Lung microvascular endothelial cell (primary cell): Measurements from ENCODE around the gene MUC2. TPM values are rescaled to one million over a fixed set of nuclear protein-coding genes. Genes with fewer than 3 reads are reported as not detected.
"Not testable (repeated sequence)": the region's sequence is repeated elsewhere in the genome, so short reads cannot be mapped to it uniquely, and the experiment has no call there.

Source experiments
- DNase-seq, 2 donors: peaks; one replicate each; pipeline versions ENCODE4 v3.0.0 to v3.0.0-alpha.2; 2010; ENCODE audit warnings: low read depth in 2 of 2
- total RNA-seq: library from RNA; depleted of rRNA; stranded (reverse); fragments of >200 nt; gene quantifications from 2 replicates; pipeline ENCODE4 v1.2.1, GENCODE V29; 2014

Gene MUC2
- total RNA-seq, 1 donor from 2014 or later = not detected

GRCh38 chr11:1104411-1105182 lies 29.9 kb downstream of the MUC2 start:
- no peak for DNase-seq

GRCh38 chr11:1105183-1105565 lies 30.5 kb downstream of the MUC2 start:
- no peak for DNase-seq

DNA sequence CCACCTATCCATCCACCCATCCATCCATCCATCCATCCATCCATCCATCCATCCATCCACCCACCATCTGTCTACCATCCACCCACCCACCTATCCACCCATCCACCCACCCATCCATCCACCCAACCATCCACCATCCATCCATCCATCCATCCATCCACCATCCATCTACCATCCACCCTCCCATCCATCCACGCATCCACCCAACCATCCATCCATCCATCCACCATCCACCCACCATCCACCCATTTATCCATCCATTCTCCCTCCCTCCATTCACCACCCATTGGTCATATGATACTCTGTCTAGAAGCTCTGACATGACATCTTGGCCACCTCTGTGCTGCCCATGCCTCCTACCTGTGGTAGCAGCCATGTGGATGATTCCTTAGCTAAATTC lies 31.7 kb downstream of the MUC2 start:
- DNase-seq = no peak

DNA sequence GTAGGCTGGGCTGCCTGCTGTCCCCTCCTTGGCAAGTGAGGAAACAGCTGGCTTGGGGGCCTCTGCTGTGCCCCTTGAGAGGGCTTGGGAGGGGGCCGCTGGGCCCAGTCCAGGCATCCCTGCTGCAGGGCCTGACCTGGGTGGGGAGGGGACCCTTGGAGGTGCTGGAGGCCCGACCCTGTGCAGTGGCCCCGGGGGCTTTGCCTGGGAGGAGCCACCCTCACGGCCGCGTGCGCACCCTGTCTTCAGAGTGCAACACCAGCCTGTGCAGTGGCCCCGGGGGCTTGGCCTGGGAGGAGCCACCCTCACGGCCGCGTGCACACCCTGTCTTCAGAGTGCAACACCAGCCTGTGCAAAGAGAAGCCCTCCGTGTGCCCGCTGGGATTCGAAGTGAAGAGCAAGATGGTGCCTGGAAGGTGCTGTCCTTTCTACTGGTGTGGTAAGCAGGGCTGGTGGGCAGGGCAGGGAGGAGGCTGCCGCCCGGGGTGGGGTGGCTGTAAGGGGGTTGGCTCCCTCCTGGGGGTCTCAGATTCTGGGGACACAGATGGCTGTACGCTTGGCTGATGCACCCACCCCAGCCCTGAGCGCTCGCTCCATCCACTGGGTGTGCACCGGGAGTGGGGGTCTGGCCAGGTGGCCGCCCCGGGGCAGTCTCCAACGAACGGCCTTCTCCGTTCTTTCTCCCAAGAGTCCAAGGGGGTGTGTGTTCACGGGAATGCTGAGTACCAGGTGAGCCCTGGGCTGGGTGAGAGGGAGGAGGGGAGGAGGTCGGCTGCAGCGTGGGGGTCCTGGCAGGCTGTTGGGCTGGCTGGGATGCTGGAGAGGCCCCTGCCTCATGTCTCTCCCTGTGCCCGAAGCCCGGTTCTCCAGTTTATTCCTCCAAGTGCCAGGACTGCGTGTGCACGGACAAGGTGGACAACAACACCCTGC lies 32.9 kb downstream of the MUC2 start:
- no peak for DNase-seq

DNA sequence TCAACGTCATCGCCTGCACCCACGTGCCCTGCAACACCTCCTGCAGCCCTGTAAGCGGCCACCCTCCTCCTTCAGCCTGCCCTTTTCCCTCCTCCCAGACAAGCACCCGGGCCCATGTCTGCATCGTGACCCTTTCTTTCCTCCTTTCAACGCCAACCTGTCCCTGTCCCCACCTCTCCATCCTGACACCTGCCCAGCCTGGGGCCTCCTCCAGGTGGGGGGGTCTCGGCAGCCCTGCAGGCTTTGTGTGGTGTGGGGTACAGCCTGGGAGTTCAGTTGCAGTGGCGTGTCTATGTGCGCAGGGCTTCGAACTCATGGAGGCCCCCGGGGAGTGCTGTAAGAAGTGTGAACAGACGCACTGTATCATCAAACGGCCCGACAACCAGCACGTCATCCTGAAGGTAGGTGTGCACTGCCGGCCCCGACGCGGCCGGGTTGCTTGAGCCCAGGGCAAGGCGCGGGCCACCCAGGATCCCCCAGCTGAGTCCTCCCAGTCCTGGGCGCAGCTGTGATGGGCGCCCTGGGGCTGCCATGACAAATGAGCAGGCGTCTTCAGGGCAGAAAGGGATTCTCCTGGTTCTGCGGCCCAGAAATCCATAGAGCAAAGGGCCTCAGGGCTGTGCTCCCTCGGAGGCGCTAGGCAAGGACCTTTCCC lies 33.7 kb downstream of the MUC2 start:
- DNase-seq = no peak

GRCh38 chr11:1109101-1109917 lies 34.6 kb downstream of the MUC2 start:
- DNase-seq = no peak

- no peak for DNase-seq
Observed at GRCh38 chr11:1109918-1110705, 35.4 kb downstream of the MUC2 start.

DNA sequence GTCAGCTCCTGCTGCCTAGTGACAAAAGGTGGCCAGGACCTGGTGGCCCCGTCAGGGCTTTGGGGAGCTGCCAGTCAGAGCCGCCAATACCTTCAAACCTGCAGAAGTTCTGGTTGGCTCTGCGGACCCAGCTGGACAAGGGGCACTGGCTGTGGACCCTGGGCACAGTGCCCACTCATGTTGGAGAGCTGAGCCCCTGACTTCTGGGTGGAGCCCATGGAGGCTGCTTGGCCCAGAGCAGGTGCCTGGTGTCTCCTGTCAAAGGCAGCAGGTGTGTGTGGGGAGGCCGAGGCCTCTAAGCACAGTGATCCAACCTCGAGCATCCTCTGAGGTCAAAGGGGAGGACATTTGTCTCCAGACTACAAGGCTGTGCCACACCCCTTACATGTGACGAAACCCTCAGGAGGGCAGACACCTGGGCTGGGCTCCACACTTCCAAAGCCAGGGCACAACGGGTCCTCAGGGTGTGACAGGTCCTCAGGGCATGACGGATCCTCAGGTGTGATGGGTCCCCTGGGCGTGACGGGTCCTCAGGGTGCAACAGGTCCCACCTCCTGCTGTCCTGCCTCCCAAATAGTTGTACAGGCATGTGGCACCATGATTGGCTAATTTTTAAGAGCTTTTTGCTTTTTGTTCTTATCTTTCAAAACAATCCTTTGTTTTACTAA lies 37.0 kb downstream of the MUC2 start:
- no peak for DNase-seq

GRCh38 chr11:1112351-1113191 lies 37.9 kb downstream of the MUC2 start:
- no peak for DNase-seq

GRCh38 chr11:1113405-1114201 lies 38.9 kb downstream of the MUC2 start:
- no peak for DNase-seq

DNA sequence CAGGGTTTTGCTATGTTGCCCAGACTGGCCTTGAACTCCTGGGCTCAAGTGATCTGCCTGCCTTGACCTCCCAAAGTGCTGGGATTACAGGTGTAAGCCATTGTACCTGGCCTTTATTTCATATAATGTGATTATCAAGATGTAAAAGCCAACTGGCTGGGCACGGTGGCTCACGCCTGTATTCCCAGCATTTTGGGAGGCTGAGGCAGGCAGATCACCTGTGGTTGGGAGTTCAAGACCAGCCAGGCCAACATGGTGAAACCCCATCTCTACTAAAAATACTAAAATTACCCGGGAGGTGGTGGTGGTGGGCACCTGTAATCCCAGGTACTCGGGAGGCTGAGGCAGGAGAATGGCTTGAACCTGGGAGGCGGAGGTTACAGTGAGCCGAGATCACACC lies 40.6 kb downstream of the MUC2 start:
- DNase-seq = not testable (repeated sequence)

GRCh38 chr11:1116104-1116503 lies 41.4 kb downstream of the MUC2 start:
- DNase-seq = no peak

DNA sequence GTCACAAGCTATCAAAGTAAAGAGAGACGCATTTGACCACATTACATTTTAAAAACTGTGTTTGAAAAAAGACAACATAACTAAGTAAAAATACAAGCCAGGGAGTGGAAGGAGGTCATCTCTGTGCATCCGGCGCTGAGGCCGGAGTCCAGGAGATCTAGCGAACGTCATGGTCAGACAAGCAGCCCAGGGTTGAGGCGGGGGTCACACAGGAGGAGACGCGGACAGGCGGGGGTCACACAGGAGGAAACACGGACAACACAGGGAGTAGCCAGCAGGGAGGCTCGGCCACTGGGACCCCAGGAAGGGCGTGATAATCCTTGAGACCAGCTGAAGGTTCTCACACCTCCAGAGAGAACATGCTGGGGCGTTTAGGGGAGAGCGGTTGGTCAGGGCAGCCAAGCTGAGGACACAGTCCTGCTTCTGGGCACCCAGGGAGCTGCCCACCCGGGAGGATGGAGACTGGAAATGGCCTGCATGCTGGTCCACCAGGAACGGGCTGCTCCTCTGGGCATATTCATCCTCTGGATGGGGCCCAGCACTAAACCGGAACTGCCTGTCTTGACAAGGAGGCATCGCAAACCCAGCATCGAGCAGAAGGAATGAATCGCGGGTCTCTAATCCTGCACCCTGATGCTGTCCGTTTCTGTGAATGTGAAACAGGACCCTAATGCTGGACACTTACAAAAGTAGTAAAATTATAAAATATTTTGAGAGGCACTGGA lies 42.2 kb downstream of the MUC2 start:
- DNase-seq = no peak

- DNase-seq = no peak
Observed at GRCh38 chr11:1117992-1118391, 43.3 kb downstream of the MUC2 start.

DNA sequence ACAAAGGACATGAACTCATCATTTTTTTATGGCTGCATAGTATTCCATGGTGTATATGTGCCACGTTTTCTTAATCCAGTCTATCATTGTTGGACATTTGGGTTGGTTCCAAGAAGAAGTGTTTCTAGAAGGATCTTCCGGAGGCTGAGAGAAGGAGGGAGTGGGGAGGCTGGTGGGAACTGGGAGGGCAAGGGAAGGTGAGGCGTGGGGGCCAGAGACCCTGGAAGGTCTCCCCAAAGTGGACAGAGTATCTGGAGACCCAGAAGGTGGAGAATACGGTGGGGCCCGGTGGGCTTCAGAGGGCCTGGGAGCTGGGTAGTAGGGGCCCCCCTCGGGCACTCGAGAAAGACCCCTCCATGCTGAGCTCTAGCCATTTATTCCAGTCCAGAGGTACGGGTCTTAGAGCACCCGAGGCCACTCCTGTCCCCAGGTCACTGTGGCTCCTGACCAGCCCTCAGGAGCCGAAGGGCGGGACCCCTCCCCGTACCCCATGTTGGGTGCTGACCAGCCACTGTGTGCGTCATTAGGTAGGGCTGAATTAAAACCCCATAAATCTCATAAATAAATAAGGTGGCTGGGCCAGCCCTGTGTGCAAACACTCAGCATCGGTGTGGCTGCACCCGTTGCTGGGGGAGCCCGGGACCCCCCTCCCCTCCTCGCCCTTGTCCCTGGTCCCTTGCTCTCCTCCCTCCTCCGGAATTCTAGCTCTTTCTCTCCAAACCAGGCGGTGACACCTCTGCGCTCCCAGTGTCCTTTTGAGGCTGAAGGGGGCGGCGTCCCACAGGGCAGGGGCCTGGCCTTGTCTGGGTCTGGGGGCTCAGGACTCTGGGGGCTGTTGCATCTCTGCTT lies 44.3 kb downstream of the MUC2 start:
- DNase-seq = no peak

- DNase-seq = no peak
Observed at GRCh38 chr11:1119604-1120146, 45.0 kb downstream of the MUC2 start.
